Trophoblast cell (in vitro differentiated cells and primary cell): ENCODE data around the gene PRDM11.

ENCODE experiments used
- DNase-seq, 2 donors: peaks; one replicate each; pipeline ENCODE4 v3.0.0-alpha.2; 2016
- H2AFZ ChIP-seq: 2 replicates; pipeline ENCODE4 v1.6.1; 2013; ENCODE audit warnings: low read length, moderate library complexity, mild to moderate bottlenecking; ENCODE audit not compliant: insufficient read depth, poor library complexity
- H2AK5ac ChIP-seq: 2 replicates; pipeline ENCODE4 v1.6.1; 2013; ENCODE audit warnings: mild to moderate bottlenecking, low read length
- H2BK120ac ChIP-seq: 2 replicates; pipeline ENCODE4 v1.6.1; 2013; ENCODE audit warnings: low read length, mild to moderate bottlenecking, moderate library complexity; ENCODE audit not compliant: insufficient read depth, poor library complexity
- H2BK12ac ChIP-seq: 2 replicates; pipeline ENCODE4 v1.6.1; 2013; ENCODE audit warnings: mild to moderate bottlenecking, low read length, moderate library complexity
- H2BK5ac ChIP-seq: 2 replicates; pipeline ENCODE4 v1.6.1; 2013; ENCODE audit warnings: low read length, low read depth, moderate library complexity, mild to moderate bottlenecking; ENCODE audit not compliant: poor library complexity
- H3K14ac ChIP-seq: 2 replicates; pipeline ENCODE4 v1.6.1; 2013; ENCODE audit warnings: mild to moderate bottlenecking, low read length
- H3K18ac ChIP-seq: 2 replicates; pipeline ENCODE4 v1.6.1; 2013; ENCODE audit warnings: mild to moderate bottlenecking, low read length
- H3K23ac ChIP-seq: 2 replicates; pipeline ENCODE4 v1.6.1; 2013; ENCODE audit warnings: low read length
- H3K27ac ChIP-seq: 2 replicates; pipeline ENCODE4 v1.5.1; 2013; ENCODE audit warnings: low read depth, mild to moderate bottlenecking, inconsistent platforms, low read length, moderate library complexity
- H3K27me3 ChIP-seq: 2 replicates; pipeline ENCODE4 v1.6.1; 2013; ENCODE audit warnings: inconsistent platforms, mild to moderate bottlenecking, low read length, moderate library complexity; ENCODE audit not compliant: insufficient read depth
- H3K36me3 ChIP-seq, 2 experiments: 1 replicate in 1 of 2; 2 replicates in 1 of 2; pipeline ENCODE4 v1.6.1; 2013; ENCODE audit warnings: low read length in 2 of 2, mild to moderate bottlenecking in 2 of 2, moderate library complexity in 1 of 2; ENCODE audit not compliant: insufficient read depth in 2 of 2, control insufficient read depth in 1 of 2
- H3K4ac ChIP-seq: 2 replicates; pipeline ENCODE4 v1.6.1; 2013; ENCODE audit warnings: low read depth, mild to moderate bottlenecking, low read length, moderate library complexity
- H3K4me1 ChIP-seq, 2 experiments: 1 replicate in 1 of 2; 2 replicates in 1 of 2; pipeline ENCODE4 v1.6.1; 2013; ENCODE audit warnings: low read length in 2 of 2, mild to moderate bottlenecking in 2 of 2, moderate library complexity in 1 of 2; ENCODE audit not compliant: insufficient read depth in 2 of 2, control insufficient read depth in 1 of 2
- H3K4me2 ChIP-seq: 2 replicates; pipeline ENCODE4 v1.6.1; 2013; ENCODE audit warnings: inconsistent platforms, mild to moderate bottlenecking, low read length, moderate library complexity
- H3K4me3 ChIP-seq: 2 replicates; pipeline ENCODE4 v1.5.1; 2013; ENCODE audit warnings: mild to moderate bottlenecking, low read depth, low read length, inconsistent platforms
- H3K79me1 ChIP-seq: one replicate; pipeline ENCODE4 v1.6.1; 2013; ENCODE audit warnings: low read length
- H3K79me2 ChIP-seq: 2 replicates; pipeline ENCODE4 v1.6.1; 2013; ENCODE audit warnings: low read length, mild to moderate bottlenecking; ENCODE audit not compliant: control insufficient read depth, insufficient read depth, poor library complexity
- H3K9ac ChIP-seq: 2 replicates; pipeline ENCODE4 v1.6.1; 2013; ENCODE audit warnings: mild to moderate bottlenecking, low read length
- H3K9me3 ChIP-seq: 2 replicates; pipeline ENCODE4 v1.6.1; 2013; ENCODE audit warnings: low read depth, mild to moderate bottlenecking, control low read depth, inconsistent platforms, low read length; ENCODE audit not compliant: insufficient read depth
- H4K12ac ChIP-seq: 2 replicates; pipeline ENCODE4 v1.6.1; 2013; ENCODE audit warnings: low read depth, mild to moderate bottlenecking, low read length, moderate library complexity
- H4K8ac ChIP-seq: 2 replicates; pipeline ENCODE4 v1.6.1; 2013; ENCODE audit warnings: low read depth, mild to moderate bottlenecking, low read length, moderate library complexity
- H4K91ac ChIP-seq: one replicate; pipeline ENCODE4 v1.6.1; 2013; ENCODE audit warnings: low read depth, mild to moderate bottlenecking, low read length, moderate library complexity
- WGBS: extraction: QIAGEN DNeasy Blood & Tissue Kit; methylation state at CpG from one replicate; pipeline ENCODE4 v1.1.7; 2013; ENCODE audit warnings: missing lambda C conversion rate; ENCODE audit not compliant: insufficient read length, insufficient coverage; ENCODE audit errors: extremely low coverage; 5-methylcytosine and 5-hydroxymethylcytosine counted together

PRDM11 gene

DNA sequence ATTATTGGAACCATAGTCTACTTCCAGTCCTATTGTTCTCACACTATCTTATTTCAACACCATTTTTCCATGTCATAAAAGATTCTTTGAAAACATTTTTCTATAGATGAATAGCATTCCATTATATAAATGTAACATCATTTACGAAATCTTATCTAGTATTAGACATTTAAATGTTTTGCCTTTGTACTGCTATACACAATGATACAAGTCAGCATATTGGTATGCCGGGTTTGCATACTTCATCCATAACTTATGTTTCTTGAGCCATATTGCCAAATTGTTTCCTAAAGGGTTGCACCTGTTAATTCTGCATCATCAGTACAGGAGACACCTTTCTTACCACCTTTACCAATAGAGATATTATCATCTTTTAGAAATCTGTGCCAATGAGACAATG lies 71.6 kb downstream of the PRDM11 start:
- Histone ChIP-seq H4K91ac (no peak overlapping the region), H3K18ac (no peak overlapping the region), H2BK5ac (no peak overlapping the region), H3K36me3 (no peaks in the 10 kb centered on the region), H3K4me2 (no peak overlapping the region), H3K27me3 (no peaks in the 10 kb centered on the region), H3K79me1 (no peaks in the 10 kb centered on the region), H3K27ac (no peak overlapping the region), H2BK12ac (no peak overlapping the region), H2BK120ac (no peak overlapping the region), H2AFZ (no peak overlapping the region), H3K4me3 (no peak overlapping the region), H3K9me3 (no peaks in the 10 kb centered on the region), H3K23ac (no peak overlapping the region), H4K8ac (no peak overlapping the region), H3K14ac (no peak overlapping the region), H2AK5ac (no peak overlapping the region), H3K9ac (no peak overlapping the region), H4K12ac (no peak overlapping the region), H3K79me2 (no peaks in the 10 kb centered on the region), H3K4ac (no peak overlapping the region), H3K4me1 (no peaks in the 10 kb centered on the region)
- DNase-seq = peak; percentile 36 to 74
- WGBS = no CpG with 5 or more reads among the region's 2 CpGs

DNA sequence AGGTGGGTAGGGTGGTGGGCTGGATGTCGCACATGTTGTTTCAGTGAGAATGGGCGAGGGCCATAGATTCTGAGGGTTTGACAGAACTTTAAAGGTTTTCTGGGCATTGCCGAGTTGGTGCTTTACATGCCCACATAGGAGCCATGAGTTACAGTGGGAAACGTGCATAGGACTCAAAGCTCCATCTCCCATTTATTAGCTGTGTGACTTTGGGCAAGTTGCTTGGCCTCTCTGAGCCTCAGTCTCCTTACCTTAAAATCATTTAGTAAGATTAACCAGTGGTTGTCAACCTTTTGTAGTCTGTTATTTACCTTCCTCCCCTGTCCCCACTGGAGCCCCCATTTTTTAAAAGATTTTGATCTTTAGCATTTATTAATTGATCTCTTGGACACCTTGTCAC lies 72.3 kb downstream of the PRDM11 start:
- H4K12ac ChIP-seq = no peak overlapping the region

DNA sequence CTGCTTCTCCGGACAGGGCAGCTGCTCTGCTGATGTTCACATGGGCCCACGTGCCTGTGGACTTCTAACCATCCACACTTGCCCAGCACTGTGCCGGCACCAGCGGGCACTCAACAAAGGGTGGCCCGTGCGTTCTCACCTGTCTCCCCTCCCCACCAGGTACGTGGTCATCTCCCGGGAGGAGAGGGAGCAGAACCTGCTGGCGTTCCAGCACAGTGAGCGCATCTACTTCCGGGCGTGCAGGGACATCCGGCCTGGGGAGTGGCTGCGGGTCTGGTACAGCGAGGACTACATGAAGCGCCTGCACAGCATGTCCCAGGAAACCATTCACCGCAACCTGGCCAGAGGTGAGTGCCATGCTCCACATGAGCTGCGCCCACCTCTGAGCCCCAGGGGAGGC lies 73.0 kb downstream of the PRDM11 start:
- no peak overlapping the region for H2BK12ac ChIP-seq
- no peak overlapping the region for H4K8ac ChIP-seq
- H3K27me3 ChIP-seq = no peaks in the 10 kb centered on the region
- H4K91ac ChIP-seq = no peak overlapping the region
- H3K18ac ChIP-seq = no peak overlapping the region
- H3K79me2 ChIP-seq = no peaks in the 10 kb centered on the region
- no peak overlapping the region for H2BK120ac ChIP-seq
- H3K27ac ChIP-seq = no peak overlapping the region
- no peak overlapping the region for H3K4me3 ChIP-seq
- no peaks in the 10 kb centered on the region for H3K79me1 ChIP-seq
- WGBS = no CpG with 5 or more reads among the region's 18 CpGs
- H3K4me2 ChIP-seq = no peak overlapping the region
- DNase-seq = no peak
- no peak overlapping the region for H2BK5ac ChIP-seq
- H3K4me1 ChIP-seq = no peaks in the 10 kb centered on the region
- H3K9ac ChIP-seq = no peak overlapping the region
- H3K4ac ChIP-seq = no peak overlapping the region
- H3K23ac ChIP-seq = no peak overlapping the region
- no peaks in the 10 kb centered on the region for H3K9me3 ChIP-seq
- H4K12ac ChIP-seq = no peak overlapping the region
- H2AFZ ChIP-seq = no peak overlapping the region
- no peak overlapping the region for H2AK5ac ChIP-seq
- H3K14ac ChIP-seq = no peak overlapping the region
- peaks cover 0 to 2% of the 10 kb centered on the region in 2 experiments for H3K36me3 ChIP-seq

More for the DNA sequence above, 72.3 kb downstream of the PRDM11 start:
- H3K23ac ChIP-seq = no peak overlapping the region
- no peak overlapping the region for H3K9ac ChIP-seq
- no peaks in the 10 kb centered on the region for H3K27me3 ChIP-seq
- no peak overlapping the region for H2BK5ac ChIP-seq
- H3K4me1 ChIP-seq = no peaks in the 10 kb centered on the region
- H3K9me3 ChIP-seq = no peaks in the 10 kb centered on the region
- no peak overlapping the region for H3K14ac ChIP-seq
- no peak overlapping the region for H3K4me2 ChIP-seq
- no peak overlapping the region for H4K8ac ChIP-seq
- no CpG with 5 or more reads among the region's 4 CpGs for WGBS
- no peaks in the 10 kb centered on the region for H3K79me1 ChIP-seq
- DNase-seq = no peak
- no peak overlapping the region for H4K91ac ChIP-seq
- no peak overlapping the region for H3K18ac ChIP-seq
- H2BK120ac ChIP-seq = no peak overlapping the region
- H3K36me3 ChIP-seq = peaks cover 0 to 2% of the 10 kb centered on the region in 2 experiments
- no peak overlapping the region for H2AK5ac ChIP-seq
- no peak overlapping the region for H2BK12ac ChIP-seq
- no peak overlapping the region for H3K4me3 ChIP-seq
- no peak overlapping the region for H3K4ac ChIP-seq
- no peak overlapping the region for H3K27ac ChIP-seq
- no peak overlapping the region for H2AFZ ChIP-seq
- no peaks in the 10 kb centered on the region for H3K79me2 ChIP-seq

DNA sequence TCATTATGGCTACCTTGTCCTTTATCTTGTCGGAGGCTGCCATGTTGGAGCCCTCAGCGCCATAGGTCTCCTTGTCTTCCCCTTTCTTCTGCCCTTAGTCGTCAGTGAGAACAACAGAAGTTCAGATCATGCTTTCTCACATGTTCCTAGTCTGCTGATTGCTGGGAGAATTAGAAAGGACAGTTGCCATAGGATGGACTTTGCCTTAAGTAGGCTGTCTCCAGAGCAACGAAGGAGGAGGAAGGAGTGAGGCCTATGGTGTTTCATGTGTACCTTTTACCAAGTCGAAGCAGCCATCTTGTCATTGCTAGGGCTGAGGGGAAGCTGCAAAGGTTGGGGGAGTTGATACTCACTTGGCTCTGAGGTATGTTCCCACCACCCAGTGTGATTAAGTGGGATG lies 77.1 kb downstream of the PRDM11 start:
- H4K91ac ChIP-seq = no peak overlapping the region
- no peak overlapping the region for H3K18ac ChIP-seq
- no peaks in the 10 kb centered on the region for H3K4me1 ChIP-seq
- H4K8ac ChIP-seq = no peak overlapping the region
- no peak overlapping the region for H3K14ac ChIP-seq
- H3K9me3 ChIP-seq = peaks cover 3% of the 10 kb centered on the region
- no CpG with 5 or more reads among the region's 5 CpGs for WGBS
- H2BK120ac ChIP-seq = no peak overlapping the region
- H3K4me3 ChIP-seq = no peak overlapping the region
- H2AK5ac ChIP-seq = no peak overlapping the region
- H4K12ac ChIP-seq = no peak overlapping the region
- peaks cover 12 to 13% of the 10 kb centered on the region in 2 experiments for H3K36me3 ChIP-seq
- no peak overlapping the region for H2BK12ac ChIP-seq
- H3K27me3 ChIP-seq = no peaks in the 10 kb centered on the region
- H3K23ac ChIP-seq = no peak overlapping the region
- H2BK5ac ChIP-seq = no peak overlapping the region
- H3K4ac ChIP-seq = no peak overlapping the region
- no peak overlapping the region for H2AFZ ChIP-seq
- H3K27ac ChIP-seq = no peak overlapping the region
- no peaks in the 10 kb centered on the region for H3K79me1 ChIP-seq
- DNase-seq = no peak
- H3K4me2 ChIP-seq = no peak overlapping the region
- H3K79me2 ChIP-seq = no peaks in the 10 kb centered on the region
- no peak overlapping the region for H3K9ac ChIP-seq
